Measurements from ENCODE around the gene NRG2. TPM values are rescaled to one million over a fixed set of nuclear protein-coding genes. Genes with fewer than 3 reads are reported as not detected.

NRG2 gene
- polyA plus RNA-seq, 3 donors, result 0.72 to 1.7 (median 1.5) TPM

DNA sequence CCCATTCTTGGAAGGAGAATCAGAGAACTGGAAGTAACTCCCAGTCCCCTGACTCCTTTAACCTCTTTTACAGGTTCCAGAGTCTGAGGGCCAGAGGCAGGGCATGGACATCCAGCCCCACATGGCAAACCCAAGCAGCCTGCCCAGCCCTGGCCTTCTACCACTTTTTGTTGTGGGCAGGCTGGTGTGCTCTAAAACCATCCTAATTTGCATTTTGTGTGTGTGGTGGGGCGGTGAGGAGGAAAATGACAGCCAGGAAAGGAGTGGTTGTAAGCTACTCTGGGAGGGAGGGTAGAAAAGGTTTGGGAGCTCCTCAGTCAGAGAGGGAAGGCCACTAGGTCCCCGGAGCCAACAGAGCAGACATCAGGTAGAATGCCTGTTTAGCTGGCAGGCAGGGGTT is 156.9 kb downstream of the NRG2 start:
- DNase-seq (ENCODE audit: low read depth in 3 of 3, low spot score in 2 of 3), result no peak

DNA sequence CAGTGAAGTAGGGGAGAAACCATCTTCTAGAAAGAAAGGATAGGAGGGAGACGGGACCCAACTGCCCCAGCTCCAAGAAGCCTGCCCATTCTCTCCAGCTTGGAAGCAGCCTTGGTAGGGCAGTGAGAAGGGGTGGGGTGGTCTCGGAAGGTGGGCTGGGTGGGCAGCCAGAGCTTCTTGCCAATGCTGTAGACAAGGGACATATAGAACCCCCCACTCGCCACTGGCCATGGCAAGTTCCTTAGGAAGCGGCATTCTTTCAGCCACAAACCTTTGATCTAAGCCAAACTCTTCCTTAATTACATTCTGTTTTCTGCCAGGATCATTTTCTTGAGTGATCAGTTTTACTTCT is 157.3 kb downstream of the NRG2 start:
- DNase-seq (ENCODE audit: low read depth in 3 of 3, low spot score in 2 of 3), result no peak

DNA sequence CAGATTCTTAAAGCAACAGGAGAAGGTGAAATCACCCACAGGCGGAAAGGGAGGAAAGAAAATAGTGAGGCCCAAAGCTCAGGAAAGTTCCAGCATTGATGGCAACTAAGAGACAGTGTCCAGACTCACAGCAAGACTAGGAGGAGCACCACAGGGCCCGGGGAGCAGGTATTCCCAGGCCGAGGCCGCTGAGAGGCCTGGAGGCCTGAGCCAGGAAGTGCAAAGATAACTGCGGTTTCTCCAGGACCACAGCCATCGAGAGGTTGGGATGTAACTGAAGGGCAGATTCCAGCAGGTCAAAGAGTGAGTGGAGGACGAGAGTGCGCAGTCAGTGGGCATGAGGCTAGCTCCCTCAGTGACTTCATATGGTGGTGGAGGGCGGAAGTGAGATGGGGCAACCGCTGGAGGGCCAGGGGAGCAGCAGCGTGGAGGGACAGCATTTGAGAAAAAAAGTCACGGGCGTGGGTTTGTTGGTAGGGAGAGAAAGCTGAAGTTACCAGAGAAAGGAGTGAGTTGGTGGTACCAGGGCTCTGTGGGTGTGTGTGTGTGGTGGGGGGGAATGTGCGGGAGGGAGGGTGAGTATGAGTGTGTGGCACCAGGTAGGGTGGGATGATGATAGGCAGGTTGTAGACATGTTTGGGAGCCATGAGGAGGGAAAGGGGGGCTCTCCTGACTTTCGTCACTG is 157.8 kb downstream of the NRG2 start:
- no peak for DNase-seq (ENCODE audit: low read depth in 3 of 3, low spot score in 2 of 3)

DNA sequence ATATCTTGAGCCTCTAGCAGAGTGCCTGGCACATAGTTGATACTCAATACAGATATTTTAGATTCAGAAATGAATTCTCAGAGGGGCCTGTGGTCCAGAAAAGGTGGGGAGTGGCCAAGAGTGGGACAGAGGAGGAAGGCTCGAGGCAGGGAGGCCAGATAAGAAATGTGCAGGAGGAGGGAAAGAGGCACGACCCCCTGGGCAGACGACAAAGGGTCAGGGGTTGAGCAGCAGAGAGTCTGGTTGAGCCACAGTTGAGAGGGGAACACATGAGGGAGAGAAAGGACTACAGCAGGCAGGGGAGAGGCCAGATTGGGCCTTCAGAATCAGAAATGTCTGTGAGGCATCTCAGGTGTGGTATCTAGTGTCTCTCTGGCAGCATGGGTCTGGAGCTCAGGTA is 158.4 kb downstream of the NRG2 start:
- no peak for DNase-seq (ENCODE audit: low read depth in 3 of 3, low spot score in 2 of 3)

DNA sequence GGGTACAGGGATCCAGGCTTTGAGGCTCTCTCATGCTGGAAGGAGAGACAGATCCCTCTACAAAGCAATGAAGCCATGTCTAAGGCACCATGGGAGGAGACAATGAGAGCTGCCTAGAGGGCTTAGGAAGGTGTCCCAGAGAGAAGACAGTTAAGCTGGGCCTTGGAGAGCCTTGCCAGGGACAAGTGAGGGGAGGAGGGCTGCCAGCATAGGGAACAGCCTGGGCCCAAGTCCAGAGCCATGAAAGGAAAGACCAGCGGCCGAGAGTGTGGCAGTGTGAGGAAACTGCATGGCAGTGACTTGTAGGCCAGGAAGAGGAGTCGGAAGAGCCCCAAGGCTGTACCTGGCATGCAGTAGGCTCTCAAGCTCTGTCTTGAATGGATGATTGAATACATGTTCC is 159.0 kb downstream of the NRG2 start:
- DNase-seq (ENCODE audit: low read depth in 3 of 3, low spot score in 2 of 3), result no peak

DNA sequence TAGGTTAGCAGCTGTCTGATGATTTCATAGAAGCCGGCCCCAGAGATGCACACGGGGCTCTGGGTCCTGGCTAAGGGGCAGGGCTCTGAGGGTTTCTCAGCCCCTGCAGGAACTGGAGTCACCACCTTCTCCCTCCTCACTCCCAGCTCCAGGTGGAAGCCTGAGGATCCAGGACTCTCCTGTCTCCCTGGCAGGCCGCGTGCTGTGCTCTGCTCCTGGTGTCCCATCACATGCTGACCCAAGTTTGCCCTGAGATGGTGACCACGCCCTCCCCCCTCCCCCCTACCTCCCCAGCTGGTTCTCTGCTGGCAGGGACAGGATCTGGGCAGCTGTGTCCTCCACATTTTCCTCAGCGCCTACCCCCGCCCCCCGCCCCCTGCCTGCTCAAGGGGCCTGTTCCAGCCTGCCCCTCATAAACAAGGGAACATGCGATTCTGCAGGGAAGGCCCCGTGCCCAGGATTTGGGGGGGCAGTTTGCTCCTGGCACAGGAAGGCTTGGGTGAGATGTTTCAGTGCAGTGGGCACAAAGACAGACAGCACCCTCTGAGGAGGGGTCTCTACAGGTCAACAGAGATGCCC is 160.0 kb downstream of the NRG2 start:
- DNase-seq (ENCODE audit: low read depth in 3 of 3, low spot score in 2 of 3), result no peak

DNA sequence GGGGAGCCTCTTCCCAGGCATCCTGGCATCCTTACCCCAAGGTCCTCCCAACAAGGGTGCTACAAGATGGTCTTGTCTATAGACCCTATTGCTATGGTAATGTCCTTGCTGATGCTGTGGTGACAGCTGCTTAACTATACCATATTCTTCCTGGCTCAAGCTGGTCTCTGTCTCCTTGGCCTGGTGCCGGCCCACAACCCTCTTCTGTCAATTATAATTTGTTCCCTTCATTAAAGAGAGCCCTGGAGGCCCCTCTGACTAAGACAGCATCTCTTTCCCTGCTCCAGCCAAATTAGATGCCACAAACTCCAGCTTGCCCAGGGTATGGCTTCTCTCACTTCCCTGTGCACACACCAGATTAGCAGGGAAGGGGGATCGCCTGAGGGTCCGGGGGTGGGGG is 160.8 kb downstream of the NRG2 start:
- no peak for DNase-seq (ENCODE audit: low read depth in 3 of 3, low spot score in 2 of 3)

DNA sequence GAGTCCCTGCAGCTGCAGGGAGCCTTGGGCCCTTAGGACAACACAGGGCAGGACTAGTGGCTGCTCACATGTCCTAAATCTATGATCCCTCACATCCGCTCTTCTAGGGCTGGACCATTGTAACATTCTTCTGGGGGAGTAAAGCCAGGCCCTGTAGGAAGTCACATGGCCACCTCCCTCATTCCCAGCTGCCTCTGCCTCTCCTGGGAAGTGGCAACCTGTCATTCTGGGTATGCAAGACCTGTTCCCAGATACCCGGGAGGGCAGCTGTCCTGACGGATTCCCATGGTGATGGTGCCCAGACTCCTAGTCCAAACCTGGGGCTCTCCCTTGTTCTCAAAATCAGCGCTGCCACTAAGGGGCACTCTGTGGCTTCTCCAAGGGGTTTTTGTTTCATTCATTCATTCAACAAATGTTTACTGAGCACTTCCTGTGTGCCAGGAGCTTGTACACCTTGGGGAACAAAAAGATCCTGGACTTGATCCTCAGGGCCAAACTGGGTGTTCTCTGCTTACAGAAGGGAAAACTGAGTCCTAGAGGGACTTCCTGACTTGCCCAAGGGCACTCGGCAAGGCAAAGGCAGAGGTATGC is 161.9 kb downstream of the NRG2 start:
- DNase-seq (ENCODE audit: low read depth in 3 of 3, low spot score in 2 of 3), result no peak

DNA sequence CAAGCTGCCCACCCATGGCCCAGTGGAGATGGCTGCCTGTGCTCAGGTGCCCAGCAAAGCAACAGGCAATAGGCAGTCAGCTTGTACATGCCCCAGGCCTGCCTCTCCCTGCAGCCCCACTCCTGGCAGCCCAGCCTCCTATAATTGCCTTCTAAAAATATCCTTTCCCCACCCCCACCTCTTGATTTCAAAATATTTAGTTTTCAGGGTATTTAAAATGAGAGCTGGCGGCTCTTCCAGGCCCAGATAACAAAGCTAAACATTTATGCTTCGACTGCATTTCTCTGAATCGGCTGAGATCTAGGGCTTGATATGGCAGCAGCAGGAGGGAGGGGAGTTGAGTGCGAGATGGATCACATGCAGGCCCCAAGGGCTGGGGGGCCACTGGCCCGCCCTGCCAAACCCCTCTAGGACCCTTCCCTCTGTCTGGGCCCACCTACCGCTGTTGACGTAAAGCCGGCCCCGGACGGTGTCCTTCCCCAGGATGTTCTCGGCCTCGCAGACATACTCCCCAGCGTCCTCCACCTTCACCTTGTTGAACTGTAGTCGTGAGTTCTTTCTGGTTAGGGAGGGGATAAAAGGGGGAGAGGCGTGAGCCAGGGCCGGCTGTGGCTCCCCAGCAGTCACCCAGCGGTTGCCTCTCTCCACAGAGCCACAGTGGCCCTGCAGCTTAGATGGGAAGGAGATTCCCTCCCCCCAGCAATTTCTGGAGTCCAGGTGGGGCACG is 162.5 kb downstream of the NRG2 start:
- no peak for DNase-seq (ENCODE audit: low read depth in 3 of 3, low spot score in 2 of 3)

DNA sequence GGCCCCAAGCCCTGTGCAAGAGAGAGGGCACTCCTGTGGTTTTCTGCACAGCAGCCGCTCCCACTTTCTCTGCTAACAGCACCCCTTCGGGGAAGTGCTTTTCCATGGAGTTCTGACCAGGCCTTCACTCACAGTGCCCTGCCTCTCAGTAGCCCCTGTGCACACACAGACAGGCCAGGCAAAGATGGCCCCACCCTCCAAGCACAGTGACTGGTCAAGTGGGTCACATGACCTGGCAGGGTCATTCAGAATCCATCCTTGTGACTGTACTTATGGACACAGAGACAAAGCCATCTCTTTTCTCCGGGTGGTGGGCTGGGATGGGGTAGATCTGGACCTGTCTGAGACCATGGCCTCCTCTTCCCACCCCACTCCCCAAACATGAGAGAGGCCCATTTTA is 165.0 kb downstream of the NRG2 start:
- no peak for DNase-seq (ENCODE audit: low read depth in 3 of 3, low spot score in 2 of 3)

DNA sequence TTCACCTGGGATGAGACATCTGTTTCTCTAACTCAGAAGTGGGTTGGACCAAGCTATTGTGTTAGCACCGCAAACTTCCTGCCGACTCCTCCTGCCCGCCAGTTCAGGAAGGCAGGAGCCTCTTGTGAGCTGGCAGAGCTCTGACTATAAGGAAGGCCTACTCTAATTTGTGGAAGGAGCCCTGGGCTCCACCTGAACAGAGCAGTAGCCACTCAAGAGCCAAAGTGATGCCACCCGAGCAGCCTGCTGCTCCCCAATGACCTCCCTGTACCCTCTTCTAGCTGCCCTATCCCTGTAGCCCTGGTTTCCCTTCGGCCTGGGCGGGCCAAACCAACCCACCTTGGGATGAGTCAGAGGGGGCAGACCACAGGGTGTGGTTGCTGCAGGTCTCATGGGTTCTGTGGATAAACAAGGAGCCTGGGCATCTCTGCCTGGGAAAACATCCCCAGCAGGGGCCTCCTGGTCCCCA is 165.9 kb downstream of the NRG2 start:
- DNase-seq (ENCODE audit: low read depth in 3 of 3, low spot score in 2 of 3), result no peak

DNA sequence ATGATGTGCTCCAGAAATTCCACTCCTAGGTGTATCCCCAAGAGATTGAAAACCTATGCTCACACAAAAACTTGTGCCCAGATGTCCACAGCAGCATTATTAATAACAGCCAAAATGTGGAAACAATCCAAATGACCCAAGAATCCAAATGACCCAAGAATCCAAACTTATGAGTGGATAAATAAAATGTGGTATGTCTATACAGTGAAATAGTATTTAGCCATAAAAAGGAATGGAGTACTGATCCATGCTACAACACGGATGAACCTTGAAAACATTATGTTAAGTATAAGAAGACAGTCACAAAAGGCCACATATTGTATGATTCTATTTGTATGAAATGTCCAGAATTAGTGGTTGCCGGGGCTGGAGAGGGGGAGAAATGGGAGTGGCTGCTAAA is 167.1 kb downstream of the NRG2 start:
- DNase-seq (ENCODE audit: low read depth in 3 of 3, low spot score in 2 of 3), result no peak

DNA sequence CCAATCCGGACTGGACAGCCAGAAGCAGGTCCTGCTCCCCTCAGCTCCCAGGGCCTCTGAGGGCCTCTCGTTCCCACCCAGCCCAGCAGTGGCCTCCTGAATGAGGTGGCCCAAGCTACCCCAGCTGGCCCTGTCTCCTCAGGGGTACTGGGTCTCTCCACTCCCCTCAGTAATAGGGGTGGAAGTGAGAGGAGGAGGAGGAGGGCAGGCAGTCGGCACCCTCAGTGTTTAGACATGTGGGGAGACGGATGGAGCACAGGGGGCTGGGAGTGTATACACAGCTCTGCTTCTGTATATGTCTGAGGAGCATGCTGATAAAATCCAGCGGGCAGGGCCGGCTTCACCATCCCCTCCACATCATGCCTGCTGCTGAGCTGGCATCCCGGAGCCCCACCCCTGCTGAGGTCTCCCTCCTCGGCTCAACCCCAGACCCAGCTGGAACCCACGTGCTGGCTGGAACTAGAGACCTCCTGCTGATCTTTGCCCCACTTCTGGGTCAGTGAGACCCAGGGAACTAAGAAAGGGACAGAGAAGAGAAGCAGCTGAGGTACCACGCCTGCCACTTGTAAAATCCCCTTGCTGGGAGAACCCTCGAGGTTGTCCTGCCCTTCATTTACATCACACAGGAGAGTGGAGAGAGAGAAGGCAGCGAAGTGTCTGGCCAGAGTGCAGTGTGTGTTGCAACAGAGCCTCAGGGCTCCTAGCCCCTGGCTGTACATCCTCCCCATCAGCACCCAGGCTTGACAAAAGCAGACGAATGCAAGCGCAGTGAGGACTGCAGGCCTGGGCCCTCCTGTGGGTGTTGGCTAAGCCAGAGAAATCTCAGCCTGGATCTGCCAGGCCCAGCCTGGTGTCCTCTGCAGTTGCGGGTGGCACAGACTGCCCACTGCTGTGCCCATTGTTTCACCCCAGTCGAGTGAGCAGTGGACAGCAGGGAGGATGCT is 170.0 kb downstream of the NRG2 start:
- DNase-seq (ENCODE audit: low read depth in 3 of 3, low spot score in 2 of 3), result no peak

DNA sequence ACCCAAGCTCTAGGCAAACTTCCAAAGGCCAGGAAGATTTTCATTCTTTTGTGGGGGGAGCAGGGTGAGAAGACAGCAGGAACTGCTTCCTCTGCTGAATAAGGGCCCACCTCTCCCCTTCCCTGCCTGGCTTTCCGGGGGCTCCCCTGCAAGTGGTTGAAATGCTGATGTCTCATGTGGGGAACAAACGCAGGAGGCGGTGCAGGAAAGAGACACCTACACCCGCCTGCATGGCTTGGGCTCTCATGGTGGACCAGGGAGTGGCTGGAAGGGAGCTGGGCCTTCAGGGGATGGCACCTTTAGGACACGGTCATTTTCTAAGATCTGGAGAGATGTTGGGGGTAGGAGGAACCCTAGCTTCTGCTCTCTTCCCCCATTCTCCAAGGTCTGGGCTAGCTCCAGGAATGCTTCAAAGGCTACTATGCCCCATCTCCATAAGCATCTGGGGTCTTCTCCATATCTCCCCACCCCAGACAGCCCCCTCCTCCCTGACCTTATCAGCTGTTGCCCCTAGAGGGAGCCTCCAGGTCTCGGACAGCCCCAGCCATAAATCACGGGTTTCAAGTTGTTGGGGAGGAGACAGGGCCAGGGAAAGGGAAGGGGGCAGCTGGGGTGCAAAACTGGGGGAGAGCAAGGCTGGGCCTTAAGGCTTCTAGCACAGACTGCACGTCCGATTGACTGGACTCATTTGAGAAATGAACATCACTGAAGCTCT is 170.9 kb downstream of the NRG2 start:
- no peak for DNase-seq (ENCODE audit: low read depth in 3 of 3, low spot score in 2 of 3)

DNA sequence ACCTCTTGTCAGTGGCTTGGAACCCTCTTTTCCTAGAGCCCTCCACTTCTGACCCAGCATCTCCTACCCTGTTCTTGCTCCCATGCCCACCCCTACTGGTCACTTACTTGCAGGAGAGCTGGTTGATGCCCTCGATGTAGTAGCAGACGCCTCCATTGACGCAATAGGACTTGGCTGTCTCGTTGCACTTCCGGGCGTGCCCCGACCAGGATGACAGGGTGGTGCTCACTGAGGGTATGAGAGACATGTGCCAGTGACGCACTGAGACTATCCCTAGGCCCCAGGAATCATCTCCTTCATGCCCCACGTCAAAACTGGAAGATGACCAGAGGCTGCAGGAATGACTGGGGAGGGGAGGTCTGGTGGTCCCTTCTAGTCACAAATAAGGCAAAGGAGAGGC is 171.5 kb downstream of the NRG2 start:
- DNase-seq (ENCODE audit: low read depth in 3 of 3, low spot score in 2 of 3), result no peak

DNA sequence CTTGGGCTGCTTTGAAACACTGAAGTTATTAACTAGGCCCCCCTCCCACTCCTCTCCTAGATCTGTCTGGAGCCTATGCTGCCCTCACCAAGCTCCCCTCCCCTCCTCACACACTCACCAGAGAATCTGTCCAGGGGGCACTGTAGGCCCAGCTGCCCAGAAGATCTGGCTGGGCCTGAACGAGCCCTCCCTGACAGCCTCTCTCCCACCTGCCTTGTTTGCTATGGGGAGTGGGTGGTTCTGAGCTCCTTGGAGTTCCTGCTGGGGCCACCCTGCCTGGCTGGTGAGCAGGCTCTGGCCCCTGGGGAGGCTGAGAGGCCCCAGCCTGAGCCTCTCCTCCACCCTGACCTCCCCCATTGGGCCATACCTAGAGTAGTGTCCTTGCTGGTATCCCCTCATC is 172.4 kb downstream of the NRG2 start:
- DNase-seq (ENCODE audit: low read depth in 3 of 3, low spot score in 2 of 3), result no peak

DNA sequence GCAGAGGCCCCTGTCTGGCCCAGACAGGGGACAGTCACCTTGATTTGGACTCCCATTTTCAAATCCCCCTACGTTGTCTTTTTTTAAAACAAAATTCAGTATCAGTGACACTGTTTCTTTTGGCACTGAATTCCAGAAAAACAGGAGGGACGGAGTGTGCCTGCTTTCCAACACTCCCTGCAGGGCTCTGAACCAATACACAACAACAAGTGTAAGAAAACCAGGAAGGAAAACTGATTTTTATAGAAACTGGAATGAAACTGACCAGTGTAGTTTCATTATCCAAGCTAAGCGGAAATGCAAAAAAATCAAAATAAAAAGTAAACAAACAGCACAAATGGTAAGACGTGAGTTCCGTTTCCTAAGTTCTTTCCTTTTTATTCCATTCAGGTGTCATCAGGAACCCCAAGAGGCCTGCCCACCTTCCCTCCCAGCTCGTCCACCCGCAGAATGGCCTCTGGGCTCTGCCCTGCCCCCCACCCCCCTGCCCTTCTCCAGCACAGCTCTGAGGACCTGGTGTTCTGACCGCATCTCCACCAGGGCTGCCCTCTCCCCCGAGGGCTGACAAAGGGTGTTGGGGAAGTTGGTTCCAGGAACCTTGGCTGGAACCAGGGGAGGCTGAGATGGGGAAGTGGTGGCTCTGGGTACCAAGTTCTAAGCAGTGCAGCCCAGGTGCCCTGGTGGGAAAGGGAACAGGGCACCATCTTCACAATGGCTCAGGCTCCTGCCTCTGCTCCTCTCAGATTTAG is 173.9 kb downstream of the NRG2 start:
- DNase-seq (ENCODE audit: low read depth in 3 of 3, low spot score in 2 of 3), result no peak

DNA sequence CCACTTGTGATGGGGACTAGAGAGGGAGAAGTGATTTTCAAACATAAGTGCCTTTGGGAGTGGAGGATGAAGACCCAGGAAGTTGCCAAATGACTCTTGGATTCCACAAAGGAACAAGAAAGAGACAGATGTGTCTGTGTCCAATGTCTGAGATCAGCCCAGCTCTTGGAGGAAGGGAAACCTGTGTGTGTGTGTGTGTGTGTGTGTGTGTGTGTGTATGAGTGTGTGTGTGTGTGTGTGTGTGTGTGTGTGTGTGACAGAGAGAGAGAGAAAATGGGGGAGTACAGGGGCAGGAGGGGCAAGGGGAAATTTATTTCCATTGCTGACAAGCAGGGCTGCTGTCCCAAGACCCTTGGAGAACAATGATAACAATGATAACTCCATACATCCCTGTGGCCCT is 175.5 kb downstream of the NRG2 start:
- no peak for DNase-seq (ENCODE audit: low read depth in 3 of 3, low spot score in 2 of 3)

DNA sequence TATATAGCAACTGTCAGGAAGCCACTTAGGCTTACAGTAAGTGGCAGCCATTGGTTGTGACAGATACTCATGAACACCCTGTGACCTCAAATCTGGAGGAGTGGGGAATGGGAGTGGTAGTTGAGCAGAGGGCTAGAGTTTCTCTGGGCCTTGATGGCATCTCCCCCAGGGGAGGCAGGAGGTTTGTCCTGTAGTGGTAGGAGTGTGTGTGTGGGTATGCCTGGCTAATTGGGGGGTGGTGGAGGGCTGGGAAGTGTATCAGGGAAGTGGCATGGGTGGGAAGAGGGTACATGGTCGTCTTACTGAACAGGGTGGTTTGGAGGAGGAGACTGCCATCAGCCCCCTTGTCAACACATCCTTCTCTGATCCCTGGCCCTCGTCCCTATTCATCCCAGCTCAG is 176.0 kb downstream of the NRG2 start:
- no peak for DNase-seq (ENCODE audit: low read depth in 3 of 3, low spot score in 2 of 3)

Data from right renal cortex interstitium (tissue), 3 donors.